ENCODE data around the gene MBLAC1. TPM values are rescaled to one million over a fixed set of nuclear protein-coding genes. Genes with fewer than 3 reads are reported as not detected.
"Not testable (repeated sequence)": the region's sequence is repeated elsewhere in the genome, so short reads cannot be mapped to it uniquely, and the experiment has no call there.

The MBLAC1 gene
- total RNA-seq, 1 donor from 2014 or later: 2.1 TPM

GRCh38 chr7:100137851-100138760 lies 11.3 kb downstream of the MBLAC1 start:
- Mint-ChIP-seq H3K36me3 (ENCODE audit: low read depth) (no peaks in the 10 kb centered on the region), H3K27ac (ENCODE audit: unreplicated experiment) (no peak overlapping the region), H3K4me1 (no peaks in the 10 kb centered on the region), H3K9me3 (no peaks in the 10 kb centered on the region), H3K27me3 (ENCODE audit: low read depth) (no peaks in the 10 kb centered on the region), H3K4me3 (no peak overlapping the region)
- DNase-seq (ENCODE audit: low read depth, low spot score): no peak
- no peak for TF ChIP-seq CTCF (conservative IDR thresholded peaks at IDR 0.05)

GRCh38 chr7:100141555-100141949 lies 14.8 kb downstream of the MBLAC1 start:
- no peak for TF ChIP-seq CTCF (conservative IDR thresholded peaks at IDR 0.05)
- Mint-ChIP-seq H3K4me3 (no peak overlapping the region), H3K4me1 (no peaks in the 10 kb centered on the region), H3K9me3 (no peaks in the 10 kb centered on the region), H3K27ac (ENCODE audit: unreplicated experiment) (no peak overlapping the region), H3K36me3 (ENCODE audit: low read depth) (no peaks in the 10 kb centered on the region), H3K27me3 (ENCODE audit: low read depth) (no peaks in the 10 kb centered on the region)
- DNase-seq (ENCODE audit: low read depth, low spot score): no peak

- Mint-ChIP-seq H3K9me3 (no peaks in the 10 kb centered on the region), H3K27ac (ENCODE audit: unreplicated experiment) (no peak overlapping the region), H3K4me3 (no peak overlapping the region), H3K27me3 (ENCODE audit: low read depth) (no peaks in the 10 kb centered on the region), H3K4me1 (no peaks in the 10 kb centered on the region), H3K36me3 (ENCODE audit: low read depth) (no peaks in the 10 kb centered on the region)
- no peak for DNase-seq (ENCODE audit: low read depth, low spot score)
- no peak for TF ChIP-seq CTCF (conservative IDR thresholded peaks at IDR 0.05)
Observed at GRCh38 chr7:100142461-100142860, 15.7 kb downstream of the MBLAC1 start.

- H3K4me3 Mint-ChIP-seq; H3K36me3 Mint-ChIP-seq (ENCODE audit: low read depth); DNase-seq (ENCODE audit: low read depth, low spot score); H3K9me3 Mint-ChIP-seq; H3K27me3 Mint-ChIP-seq (ENCODE audit: low read depth); H3K27ac Mint-ChIP-seq (ENCODE audit: unreplicated experiment): not testable (repeated sequence)
- peaks cover 20% of the 10 kb centered on the region for H3K4me1 Mint-ChIP-seq
Observed at GRCh38 chr7:100146350-100146749, 19.6 kb downstream of the MBLAC1 start.

GRCh38 chr7:100147278-100147677 lies 20.5 kb downstream of the MBLAC1 start:
- peaks cover 21% of the 10 kb centered on the region for H3K4me1 Mint-ChIP-seq
- no peak overlapping the region for H3K4me3 Mint-ChIP-seq
- no peaks in the 10 kb centered on the region for H3K9me3 Mint-ChIP-seq
- H3K27me3 Mint-ChIP-seq (ENCODE audit: low read depth): no peaks in the 10 kb centered on the region
- peaks cover 4% of the 10 kb centered on the region for H3K36me3 Mint-ChIP-seq (ENCODE audit: low read depth)
- TF ChIP-seq CTCF (conservative IDR thresholded peaks at IDR 0.05): no peak
- H3K27ac Mint-ChIP-seq (ENCODE audit: unreplicated experiment): no peak overlapping the region
- DNase-seq (ENCODE audit: low read depth, low spot score): no peak

- Mint-ChIP-seq H3K36me3 (ENCODE audit: low read depth) (peaks cover 7% of the 10 kb centered on the region), H3K9me3 (no peaks in the 10 kb centered on the region), H3K4me1 (peaks cover 25% of the 10 kb centered on the region), H3K27ac (ENCODE audit: unreplicated experiment) (peak overlapping the region; percentile 30), H3K4me3 (peak overlapping the region; percentile 97), H3K27me3 (ENCODE audit: low read depth) (no peaks in the 10 kb centered on the region)
- TF ChIP-seq CTCF (conservative IDR thresholded peaks at IDR 0.05): no peak
- no peak for DNase-seq (ENCODE audit: low read depth, low spot score)
Observed at GRCh38 chr7:100148225-100148558, 21.4 kb downstream of the MBLAC1 start.

Data from neural crest cell (in vitro differentiated cells).